Transverse colon (tissue), 3 donors: Measurements from ENCODE around the gene NOXO1.

Experiments
- POLR2A ChIP-seq: fragments of 450-650 bp; IDR thresholded peaks from one replicate; pipeline ENCODE4 v1.6.1; 2016; ENCODE audit warnings: antibody characterized with exemption, mild to moderate bottlenecking, moderate library complexity
- TF ChIP-seq, protein P1 (sequence below), 5 experiments: fragments of 200-600 bp in 3 of 5; fragments of 450-650 bp in 2 of 5; sonication (generic) in 3 of 5; IDR thresholded peaks; 1 replicate in 2 of 5; 2 replicates in 3 of 5; pipeline ENCODE4 v1.5.1; 2016 to 2017; ENCODE audit warnings: antibody characterized with exemption in 5 of 5, inconsistent platforms in 3 of 5, mild to moderate bottlenecking in 2 of 5, moderate library complexity in 1 of 5

DNA sequence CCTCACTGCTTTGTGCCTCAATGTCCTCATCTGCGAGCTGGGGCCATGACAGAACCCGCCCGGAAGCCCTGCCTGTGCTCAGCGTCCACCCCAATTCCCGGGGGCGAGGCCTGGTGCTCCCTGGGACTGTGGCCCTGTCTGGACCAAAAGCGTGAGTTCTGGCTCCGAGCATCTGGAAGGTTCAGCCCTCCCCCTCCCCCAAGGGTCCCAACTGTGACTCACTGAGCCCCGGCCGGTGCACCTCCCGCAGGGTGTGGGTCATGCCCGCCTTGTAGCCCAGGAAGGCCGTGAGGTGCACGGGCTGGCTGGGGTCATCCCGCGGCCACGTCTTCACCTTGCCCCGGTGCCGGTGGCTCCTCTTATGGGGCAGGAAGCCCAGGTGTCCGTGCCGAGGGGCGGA is 27.5 kb downstream of the NOXO1 start:
- no peak for TF ChIP-seq POLR2A
- TF ChIP-seq, protein P1, sequence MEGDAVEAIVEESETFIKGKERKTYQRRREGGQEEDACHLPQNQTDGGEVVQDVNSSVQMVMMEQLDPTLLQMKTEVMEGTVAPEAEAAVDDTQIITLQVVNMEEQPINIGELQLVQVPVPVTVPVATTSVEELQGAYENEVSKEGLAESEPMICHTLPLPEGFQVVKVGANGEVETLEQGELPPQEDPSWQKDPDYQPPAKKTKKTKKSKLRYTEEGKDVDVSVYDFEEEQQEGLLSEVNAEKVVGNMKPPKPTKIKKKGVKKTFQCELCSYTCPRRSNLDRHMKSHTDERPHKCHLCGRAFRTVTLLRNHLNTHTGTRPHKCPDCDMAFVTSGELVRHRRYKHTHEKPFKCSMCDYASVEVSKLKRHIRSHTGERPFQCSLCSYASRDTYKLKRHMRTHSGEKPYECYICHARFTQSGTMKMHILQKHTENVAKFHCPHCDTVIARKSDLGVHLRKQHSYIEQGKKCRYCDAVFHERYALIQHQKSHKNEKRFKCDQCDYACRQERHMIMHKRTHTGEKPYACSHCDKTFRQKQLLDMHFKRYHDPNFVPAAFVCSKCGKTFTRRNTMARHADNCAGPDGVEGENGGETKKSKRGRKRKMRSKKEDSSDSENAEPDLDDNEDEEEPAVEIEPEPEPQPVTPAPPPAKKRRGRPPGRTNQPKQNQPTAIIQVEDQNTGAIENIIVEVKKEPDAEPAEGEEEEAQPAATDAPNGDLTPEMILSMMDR (IDR thresholded peaks at IDR 0.05): no peak
